CD4-positive, alpha-beta T cell treated with Interleukin-4 for 4 hours (primary cell): Measurements from ENCODE around the gene MPDZ.

ENCODE experiments used
- DNase-seq: peaks from one replicate; pipeline ENCODE4 v3.0.0-alpha.2; 2020

The MPDZ gene

DNA sequence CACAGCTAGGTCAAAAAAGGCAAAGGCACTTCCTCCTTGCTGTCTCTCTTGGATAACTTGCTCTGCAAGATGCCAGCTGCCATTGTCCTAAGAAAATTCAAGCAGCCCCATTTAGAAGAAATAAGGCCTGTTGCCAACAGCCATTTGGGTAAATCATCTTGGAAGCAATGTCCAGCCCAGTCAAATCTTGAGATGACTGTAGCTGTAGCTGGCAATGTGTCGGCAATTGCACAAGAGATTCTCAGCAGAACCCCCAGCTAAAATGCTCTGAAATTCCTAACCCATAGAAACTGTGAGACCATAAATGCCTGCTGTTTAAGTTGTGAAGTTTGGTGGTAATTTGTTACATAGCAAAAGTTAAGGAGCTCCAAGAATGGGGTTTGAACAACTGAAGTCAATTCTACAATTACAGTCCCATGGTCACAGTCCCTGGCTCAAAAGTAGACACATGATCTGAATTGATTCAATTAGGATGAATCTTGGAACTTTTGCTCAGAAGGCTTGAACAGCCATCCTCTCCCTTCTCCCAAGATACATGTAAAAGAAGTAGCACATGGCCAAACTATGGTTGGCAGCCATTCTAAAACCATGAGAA is 151.1 kb downstream of the MPDZ start:
- no peak for DNase-seq

- no peak for DNase-seq
Measured at GRCh38 chr9:13127131-13127530, 152.4 kb downstream of the MPDZ start.

DNA sequence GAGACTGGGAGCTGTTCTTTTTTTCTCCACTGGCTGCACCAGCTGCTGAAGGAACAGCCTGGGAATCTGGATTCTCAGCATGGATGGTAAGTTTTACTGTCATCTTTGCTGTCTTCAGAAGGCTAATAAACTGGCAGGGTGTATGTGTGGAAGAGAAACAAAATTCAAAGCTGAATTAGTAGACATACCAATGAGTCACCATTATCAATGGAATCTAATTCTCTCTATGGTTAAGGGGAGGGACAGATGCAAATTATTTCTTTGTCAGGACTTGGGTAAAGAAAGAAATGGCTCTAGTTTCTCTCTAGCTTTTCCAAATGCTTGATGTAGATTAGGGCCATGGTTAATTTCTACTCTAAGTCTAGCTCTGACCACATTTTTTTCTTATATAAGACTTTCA is 154.2 kb downstream of the MPDZ start:
- DNase-seq, result no peak

GRCh38 chr9:13122756-13123369 is 156.6 kb downstream of the MPDZ start:
- no peak for DNase-seq

- no peak for DNase-seq
Measured at GRCh38 chr9:13118313-13118712, 161.2 kb downstream of the MPDZ start.

DNA sequence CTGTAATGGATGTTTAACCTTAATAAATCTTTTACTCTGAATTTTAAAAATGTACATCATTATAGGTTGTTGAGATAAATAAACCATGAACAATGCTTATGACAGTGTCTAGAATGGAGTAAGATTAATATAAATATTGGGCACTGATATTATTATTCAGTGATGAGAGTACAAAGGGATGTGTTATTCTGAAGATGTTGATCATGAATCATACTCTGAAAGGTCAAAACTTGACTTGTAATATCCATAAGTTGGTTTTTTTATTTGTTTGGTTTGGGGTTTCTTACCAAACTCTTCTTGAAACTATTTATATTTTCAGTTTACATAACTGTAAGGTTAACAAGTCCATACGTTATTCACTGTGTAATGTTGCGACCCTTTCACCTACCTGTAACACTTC is 163.2 kb downstream of the MPDZ start:
- no peak for DNase-seq

DNA sequence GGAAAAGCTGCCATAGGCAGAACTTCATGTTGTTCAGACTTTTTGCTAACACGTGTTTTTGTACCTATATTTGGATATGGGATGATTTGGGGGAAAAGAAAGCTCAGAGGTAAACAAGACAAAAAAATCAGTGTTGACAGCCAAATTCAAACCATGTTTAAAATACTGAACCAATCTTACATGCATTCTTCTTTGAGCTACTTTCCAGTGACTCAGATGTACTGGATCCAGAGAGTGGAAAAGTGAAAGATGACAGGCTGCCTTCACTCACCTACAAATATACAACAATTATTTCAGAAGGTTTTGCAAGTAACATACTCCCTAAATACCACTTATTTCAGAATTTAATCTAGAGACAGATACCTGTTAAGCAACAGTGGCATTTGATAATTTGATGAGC is 165.7 kb downstream of the MPDZ start:
- DNase-seq, result no peak

GRCh38 chr9:13113216-13113615 is 166.3 kb downstream of the MPDZ start:
- DNase-seq, result no peak

- DNase-seq, result no peak
Measured at GRCh38 chr9:13111778-13112177, 167.7 kb downstream of the MPDZ start.

DNA sequence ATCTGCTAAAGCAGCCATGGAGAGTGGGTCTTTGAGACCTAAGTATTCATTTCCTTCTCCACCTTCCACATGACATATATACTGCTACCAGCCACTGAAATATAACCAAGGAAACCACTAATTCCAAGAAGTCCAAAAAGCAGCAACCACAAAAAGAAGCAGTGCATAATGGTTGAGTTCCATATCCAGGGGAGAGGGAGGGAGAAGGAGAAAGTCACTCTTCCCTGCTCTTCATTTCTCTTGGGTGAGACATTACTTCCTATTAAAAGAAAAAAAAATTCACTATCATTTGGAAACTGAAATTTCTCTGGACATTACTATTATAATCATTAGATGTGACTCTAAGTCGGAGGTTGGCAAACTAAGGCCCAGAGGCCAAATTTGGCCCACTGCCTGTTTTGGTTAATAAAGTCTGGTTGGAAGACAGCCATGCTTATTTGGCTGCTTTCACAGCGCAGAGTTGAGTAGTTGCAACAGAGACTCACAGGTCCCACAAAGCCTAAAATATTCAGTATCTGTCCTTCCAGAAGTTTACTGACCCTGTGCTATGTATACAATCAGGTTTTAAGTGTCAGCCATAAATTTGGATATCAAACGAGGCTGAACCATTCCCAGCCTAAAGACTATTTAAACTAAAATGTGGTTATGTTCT is 168.6 kb downstream of the MPDZ start:
- no peak for DNase-seq

GRCh38 chr9:13109781-13110180 is 169.7 kb downstream of the MPDZ start:
- no peak for DNase-seq

DNA sequence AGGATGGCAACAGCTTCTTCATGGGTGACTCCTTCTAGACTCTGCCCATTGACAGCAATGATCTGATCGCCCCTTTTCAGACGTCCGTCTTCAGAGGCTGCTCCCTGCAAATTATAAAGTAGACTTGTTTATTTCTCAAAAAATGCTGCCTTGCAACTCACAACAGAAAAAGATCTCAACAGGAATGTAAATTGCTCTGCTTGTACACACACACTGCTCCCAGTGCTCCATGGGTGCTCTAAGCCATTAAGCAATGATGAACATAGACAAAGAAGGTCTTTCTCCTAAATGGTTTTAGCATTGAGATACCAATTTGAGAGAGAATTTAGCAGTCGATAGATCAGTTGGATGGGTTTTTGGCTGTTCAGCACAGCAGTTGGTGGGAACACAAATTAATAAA is 172.5 kb downstream of the MPDZ start:
- DNase-seq, result no peak

DNA sequence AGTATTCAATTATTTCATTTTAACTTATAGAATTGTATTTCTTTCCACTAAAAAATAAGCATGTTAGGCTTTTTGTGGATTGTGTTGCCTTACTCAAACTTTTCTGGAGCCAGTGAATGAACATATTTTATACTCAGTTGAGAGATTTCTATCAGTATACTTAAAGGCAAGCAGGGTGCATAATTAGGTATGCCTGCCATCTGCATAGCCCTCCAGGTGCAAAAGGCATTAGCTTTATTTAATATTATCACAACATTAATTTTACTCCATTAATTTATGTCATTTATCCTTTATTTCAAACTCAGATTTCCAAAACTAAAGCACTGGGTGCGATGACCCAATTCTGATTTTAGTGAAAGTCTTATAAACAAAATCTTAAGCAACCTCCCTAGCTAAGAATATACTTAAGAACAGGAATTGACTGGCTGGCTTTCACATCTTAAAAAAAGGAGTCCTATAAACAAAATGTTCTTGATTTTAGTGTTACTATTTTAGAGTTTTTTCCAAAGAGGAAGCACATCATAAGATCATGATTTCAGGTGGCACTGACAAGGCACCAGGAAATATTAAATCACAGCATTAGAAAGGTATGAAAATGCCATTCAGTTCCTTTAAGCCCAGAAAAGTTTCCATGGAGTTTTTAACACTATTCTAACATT is 178.4 kb downstream of the MPDZ start:
- no peak for DNase-seq

DNA sequence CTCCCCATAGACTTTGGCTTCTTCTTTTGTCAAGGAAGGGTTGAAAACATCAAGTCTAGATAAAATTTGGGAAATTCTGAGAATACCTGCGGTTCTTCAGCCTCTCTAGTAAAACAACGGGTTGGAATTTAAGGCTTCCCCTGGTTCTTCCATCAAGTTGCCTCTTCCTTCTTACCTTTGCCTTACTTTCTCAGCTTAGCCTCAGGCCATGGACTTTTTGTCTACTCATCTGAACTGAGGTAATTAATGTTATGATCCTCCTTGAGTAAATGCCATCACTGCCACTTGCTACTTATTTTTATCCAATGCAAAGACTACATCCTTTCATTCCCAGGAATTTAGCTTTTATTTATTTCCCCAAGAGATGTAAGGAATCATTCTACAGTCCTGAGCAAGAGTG is 184.4 kb downstream of the MPDZ start:
- DNase-seq, result no peak

DNA sequence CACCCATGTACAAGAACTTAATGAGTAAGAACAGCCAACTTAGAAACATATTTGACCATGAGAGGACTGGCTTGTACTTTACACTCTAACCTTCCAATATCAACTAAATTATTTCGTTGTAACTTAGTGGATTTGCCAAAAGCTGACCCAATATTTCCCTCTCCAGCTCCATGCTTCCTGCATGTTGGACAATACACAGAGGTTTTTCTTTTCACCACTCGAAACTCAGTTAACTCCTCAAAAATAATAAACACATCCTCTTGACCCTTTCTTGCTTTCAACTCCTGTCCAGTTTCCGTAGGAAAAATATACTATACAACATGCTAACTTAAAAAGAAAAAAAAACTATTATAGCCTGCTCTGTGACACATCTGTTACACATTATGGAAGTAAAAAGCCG is 188.9 kb downstream of the MPDZ start:
- no peak for DNase-seq

GRCh38 chr9:13089666-13090065 is 189.8 kb downstream of the MPDZ start:
- DNase-seq, result no peak

DNA sequence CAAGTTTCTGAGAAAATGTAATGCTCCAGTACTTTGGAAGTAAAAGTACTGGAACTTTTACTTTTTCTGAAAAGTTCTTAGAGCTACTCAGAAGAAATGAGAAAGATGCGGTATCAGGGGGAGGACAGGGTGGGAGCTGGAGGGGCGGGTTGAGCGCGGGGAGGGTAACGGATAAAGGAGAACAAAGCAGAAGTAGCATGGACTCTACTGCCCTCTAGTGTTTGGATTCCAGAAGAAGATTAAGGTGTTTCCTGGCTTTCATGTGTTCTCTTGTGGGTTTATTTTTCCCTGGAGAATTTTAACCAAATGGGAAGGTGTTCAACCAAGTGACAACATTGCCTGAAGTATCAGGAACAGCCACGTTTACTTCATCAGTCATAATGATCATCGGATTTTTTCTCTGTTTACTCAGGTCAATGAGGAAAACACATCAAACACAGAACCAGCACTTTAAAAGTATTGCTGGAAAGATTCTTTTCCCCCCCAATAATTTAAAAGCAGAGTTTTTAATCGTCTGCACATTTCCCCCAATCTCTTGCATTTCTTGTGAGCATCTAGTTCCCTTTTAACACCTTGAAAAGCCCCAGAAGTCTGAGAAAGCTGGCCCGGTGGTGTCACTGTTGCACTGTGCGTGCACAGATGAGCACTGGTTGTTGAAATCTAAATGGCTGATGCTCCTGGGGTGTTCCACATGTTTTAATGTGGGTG is 190.6 kb downstream of the MPDZ start:
- no peak for DNase-seq

GRCh38 chr9:13083963-13084528 is 195.4 kb downstream of the MPDZ start:
- DNase-seq, result no peak

DNA sequence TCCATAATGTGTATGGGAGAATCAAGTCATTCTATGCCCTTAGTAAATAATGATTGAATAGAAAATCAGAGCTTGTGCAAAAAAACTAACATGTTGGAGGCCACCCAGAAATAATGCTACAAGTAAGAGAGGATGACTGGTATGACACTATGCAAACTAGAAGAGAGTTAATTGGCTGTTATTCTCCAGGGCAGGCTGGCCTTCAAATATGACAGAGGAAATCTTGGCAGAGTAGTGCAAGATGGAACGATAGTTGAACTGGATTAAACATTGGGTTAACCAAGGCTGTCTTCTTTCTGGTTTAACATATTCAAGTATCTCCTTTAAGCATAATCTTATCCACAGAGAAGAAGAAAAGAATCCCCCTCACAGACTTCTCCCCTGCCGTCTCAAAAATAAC is 196.1 kb downstream of the MPDZ start:
- no peak for DNase-seq

GRCh38 chr9:13082796-13083195 is 196.7 kb downstream of the MPDZ start:
- no peak for DNase-seq

- no peak for DNase-seq
Measured at GRCh38 chr9:13078164-13078563, 201.3 kb downstream of the MPDZ start.

GRCh38 chr9:13076616-13077015 is 202.9 kb downstream of the MPDZ start:
- DNase-seq, result no peak

DNA sequence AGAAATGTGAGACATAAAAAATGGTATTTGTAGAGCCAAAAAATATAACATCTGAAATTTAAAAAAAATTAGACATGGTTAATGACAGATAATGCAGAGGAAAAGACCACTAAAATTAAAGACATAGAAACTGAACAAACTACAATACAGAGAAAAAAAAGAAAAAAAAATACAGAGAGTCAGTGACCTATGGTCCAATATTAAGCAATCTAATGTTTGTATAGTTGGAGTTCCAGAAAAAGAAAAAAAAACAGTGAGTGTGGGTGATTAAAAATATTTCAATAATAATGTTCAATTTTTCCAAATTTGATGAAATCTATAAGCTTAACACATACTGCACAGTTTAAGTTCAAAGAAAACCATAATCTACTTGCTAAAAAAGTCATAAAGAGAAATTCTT is 207.6 kb downstream of the MPDZ start:
- DNase-seq, result no peak
